ENCODE measurements around the gene IL4. TPM values are rescaled to one million over a fixed set of nuclear protein-coding genes. Genes with fewer than 3 reads are reported as not detected.

The IL4 gene
- total and polyA plus RNA-seq, 9 of the 15 experiments (the other 6 are each of a cell fraction or from before 2014, with no cell fraction given): 0.22 to 0.62 TPM; not detected in 7

- ATAC-seq (no peak), DNase-seq (ENCODE audit: extremely low read depth in 1 of 4, low spot score in 3 of 4) (no peak), FAIRE-seq (no peak)
- intact Hi-C loops (cut with micrococcal nuclease) (no loop called here), in situ Hi-C loops (cut with MboI) (no loop called here)
- H4K20me1 ChIP-seq (replicated peaks; ENCODE audit: control insufficient read depth, insufficient read depth, low read length): no peaks in the 10 kb centered on the region
- H3K27me3 ChIP-seq (ENCODE audit: control insufficient read depth in 2 of 2, insufficient read depth in 2 of 2, low read length in 2 of 2): no peaks in the 10 kb centered on the region
- WGBS (ENCODE audit: insufficient coverage, low coverage, missing lambda C conversion rate): 85% methylated on average over 4 of the region's 4 CpGs
- no peaks in the 10 kb centered on the region for H3K4me1 ChIP-seq (replicated peaks in 1 of 2; ENCODE audit: control insufficient read depth in 2 of 2, insufficient read depth in 2 of 2, low read length in 2 of 2)
- BruUV-seq (replicated peaks): no TSS peak
- no peak overlapping the region for H3K27ac ChIP-seq (ENCODE audit: extremely low read depth, low read depth, low read length)
- no peak overlapping the region for H3K4me2 ChIP-seq (ENCODE audit: insufficient read depth, low read length)
- no peak overlapping the region for H3K9ac ChIP-seq (ENCODE audit: insufficient read depth in 1 of 2, low read depth in 2 of 2, low read length in 2 of 2)
- H3K9me1 ChIP-seq (ENCODE audit: control insufficient read depth, insufficient read depth, low read length): no peaks in the 10 kb centered on the region
- peaks cover 79% of the 10 kb centered on the region for H3K36me3 ChIP-seq (ENCODE audit: control insufficient read depth, insufficient read depth, low read length)
- H3K9me3 ChIP-seq (replicated peaks; ENCODE audit: control insufficient read depth, insufficient read depth, low read depth, low read length): no peaks in the 10 kb centered on the region
- no peak overlapping the region for H3K4me3 ChIP-seq
- ChIA-PET POLR2A (interaction anchor here (1.2 kb wide), 1 partner anchor 28 kb away, joined by 3 read pairs; no protein-coding TSS in a partner anchor), CTCF (ENCODE audit: low intra/inter-chr PET ratio) (no interaction called here)
- H3K79me2 ChIP-seq (ENCODE audit: control insufficient read depth, insufficient read depth, low read length): no peaks in the 10 kb centered on the region
- no peak overlapping the region for H2AFZ ChIP-seq (ENCODE audit: low read depth, low read length)
- TF ChIP-seq PHB2 (IDR thresholded peaks at IDR 0.05; ENCODE audit: low read depth) (no peak), MXD1 (CRISPR knock-in tag; IDR thresholded peaks at IDR 0.05; ENCODE audit: borderline replicate concordance, poor library complexity, severe bottlenecking) (no peak), MAZ (CRISPR knock-in tag; conservative IDR thresholded peaks at IDR 0.05 in 1 of 2, IDR thresholded peaks at IDR 0.05 in 1 of 2) (no peak), ELF2 (CRISPR knock-in tag; IDR thresholded peaks at IDR 0.05) (no peak), HDAC8 (tag; IDR thresholded peaks at IDR 0.05) (no peak), PPARD (CRISPR knock-in tag; IDR thresholded peaks at IDR 0.05) (no peak), MITF (IDR thresholded peaks at IDR 0.05) (no peak), ZNF384 (IDR thresholded peaks at IDR 0.05; ENCODE audit: low read depth, low read length) (no peak), DNMT1 (IDR thresholded peaks at IDR 0.05) (no peak)
These were observed 36.5 kb upstream of the IL4 start for GRCh38 chr5:132637241-132637640.

Measured in K562 (cell line).